H1 (cell line): ENCODE data around the gene TEKT3. TPM values are rescaled to one million over a fixed set of nuclear protein-coding genes. Genes with fewer than 3 reads are reported as not detected.

Experiments
- CTCF ChIA-PET: fragments of 300-600 bp; sonication (Branson Sonifier 250); formaldehyde crosslinking; loops from one replicate; lab custom pipeline; 2021; ENCODE audit not compliant: partially characterized antibody; lab: Charles Lee
- POLR2A ChIA-PET: fragments of 300-600 bp; sonication (Branson Sonifier 250); formaldehyde crosslinking; loops from one replicate; lab custom pipeline; 2021; ENCODE audit warnings: inconsistent platforms; ENCODE audit not compliant: partially characterized antibody; lab: Charles Lee
- DNase-seq, 2 experiments: peaks; one replicate each; pipeline versions ENCODE4 v3.0.0 to v3.0.0-alpha.2; 2010 to 2022; ENCODE audit warnings: low spot score in 2 of 2, low read depth in 1 of 2, mixed read lengths in 1 of 2
- FAIRE-seq: peaks from 2 replicates; lab custom pipeline; 2011; peaks lifted over from hg19 to GRCh38; lab: Jason Lieb, UNC
- H2AFZ ChIP-seq: 2 replicates; pipeline ENCODE4 v1.8.1; 2012; ENCODE audit warnings: low read length, inconsistent platforms
- H2AK5ac ChIP-seq: 2 replicates; pipeline ENCODE4 v1.6.1; 2013; ENCODE audit warnings: low read depth, low read length
- H2BK120ac ChIP-seq: replicated peaks from 2 replicates; pipeline ENCODE3; 2013; ENCODE audit warnings: low read depth, low read length, inconsistent platforms
- H2BK12ac ChIP-seq: 2 replicates; pipeline ENCODE4 v1.6.1; 2013; ENCODE audit warnings: low read depth, low read length
- H2BK15ac ChIP-seq: 2 replicates; pipeline ENCODE4 v1.6.1; 2013; ENCODE audit warnings: low read length
- H2BK20ac ChIP-seq: 2 replicates; pipeline ENCODE4 v1.6.1; 2013; ENCODE audit warnings: low read length
- H2BK5ac ChIP-seq: 2 replicates; pipeline ENCODE4 v1.6.1; 2013; ENCODE audit warnings: low read depth, low read length
- H3K14ac ChIP-seq: 2 replicates; pipeline ENCODE4 v1.6.1; 2013; ENCODE audit warnings: inconsistent platforms; ENCODE audit not compliant: insufficient read length
- H3K18ac ChIP-seq: 2 replicates; pipeline ENCODE4 v1.6.1; 2013; ENCODE audit warnings: low read length; ENCODE audit errors: extremely low read depth
- H3K23ac ChIP-seq: 2 replicates; pipeline ENCODE4 v1.6.1; 2013; ENCODE audit warnings: inconsistent platforms; ENCODE audit not compliant: insufficient read length
- H3K23me2 ChIP-seq: 2 replicates; pipeline ENCODE4 v1.6.1; 2013; ENCODE audit warnings: low read depth, low read length
- H3K27ac ChIP-seq: 2 replicates; pipeline ENCODE4 v1.6.1; 2011; ENCODE audit warnings: low read depth, low read length, inconsistent platforms
- H3K27me3 ChIP-seq, 4 experiments: replicated peaks in 1 of 4; 1 replicate in 1 of 4; 2 replicates in 3 of 4; pipeline versions ENCODE4 v1.6.1 to v1.8.1; 2011 to 2013; ENCODE audit warnings: low read length in 3 of 4, mild to moderate bottlenecking in 3 of 4, inconsistent platforms in 2 of 4, mixed read lengths in 2 of 4, moderate library complexity in 1 of 4; ENCODE audit not compliant: control insufficient read depth in 3 of 4, insufficient read depth in 3 of 4; ENCODE audit errors: extremely low read depth in 1 of 4
- H3K36me3 ChIP-seq, 4 experiments: 2 replicates each; pipeline versions ENCODE4 v1.6.1 to v1.8.1; 2011 to 2013; ENCODE audit warnings: mild to moderate bottlenecking in 4 of 4, low read length in 3 of 4, moderate library complexity in 2 of 4, control low read depth in 1 of 4, inconsistent platforms in 1 of 4; ENCODE audit not compliant: insufficient read depth in 4 of 4, control insufficient read depth in 2 of 4
- H3K4ac ChIP-seq: replicated peaks from 2 replicates; pipeline ENCODE3; 2013; ENCODE audit warnings: low read length, low read depth, mixed read lengths, inconsistent platforms; ENCODE audit not compliant: insufficient read length
- H3K4me1 ChIP-seq, 4 experiments: replicated peaks in 1 of 4; 1 replicate in 1 of 4; 2 replicates in 3 of 4; pipeline versions ENCODE4 v1.6.1 to v1.8.1; 2011 to 2013; ENCODE audit warnings: low read length in 3 of 4, inconsistent platforms in 2 of 4, mixed read lengths in 1 of 4; ENCODE audit not compliant: insufficient read depth in 4 of 4, control insufficient read depth in 3 of 4
- H3K4me2 ChIP-seq, 2 experiments: 2 replicates each; pipeline versions ENCODE4 v1.6.1 to v1.8.1; 2011 to 2013; ENCODE audit warnings: low read depth in 2 of 2, low read length in 2 of 2, control low read depth in 1 of 2, inconsistent platforms in 1 of 2, mild to moderate bottlenecking in 1 of 2; ENCODE audit not compliant: insufficient read depth in 1 of 2
- H3K4me3 ChIP-seq, 4 experiments: fragments of 200-600, 300-600 bp in 1 of 4; sonication (generic), shearing (Covaris generic), sonication (Bioruptor Twin) in 1 of 4; 2 replicates each; pipeline versions ENCODE4 v1.5.1 to v1.8.1; 2011 to 2016; ENCODE audit warnings: low read length in 4 of 4, low read depth in 3 of 4, control low read depth in 2 of 4, inconsistent platforms in 2 of 4, mild to moderate bottlenecking in 2 of 4, mixed read lengths in 1 of 4, moderate library complexity in 1 of 4; ENCODE audit not compliant: insufficient read depth in 2 of 4; ENCODE audit errors: extremely low read depth in 1 of 4
- H3K56ac ChIP-seq: replicated peaks from 2 replicates; pipeline ENCODE3; 2013; ENCODE audit warnings: low read depth, mild to moderate bottlenecking, mixed read lengths, low read length, inconsistent platforms; ENCODE audit not compliant: insufficient read length
- H3K79me1 ChIP-seq: 2 replicates; pipeline ENCODE4 v1.6.1; 2013; ENCODE audit warnings: low read depth, low read length, control low read depth
- H3K79me2 ChIP-seq, 2 experiments: 2 replicates each; pipeline versions ENCODE4 v1.6.1 to v1.8.1; 2012 to 2013; ENCODE audit warnings: low read length in 2 of 2, mild to moderate bottlenecking in 2 of 2, inconsistent platforms in 1 of 2; ENCODE audit not compliant: insufficient read depth in 2 of 2, control insufficient read depth in 1 of 2
- H3K9ac ChIP-seq, 4 experiments: replicated peaks in 1 of 4; 1 replicate in 1 of 4; 2 replicates in 3 of 4; pipeline versions ENCODE4 v1.6.1 to v1.8.1; 2011 to 2013; ENCODE audit warnings: low read depth in 3 of 4, low read length in 3 of 4, control low read depth in 2 of 4, mild to moderate bottlenecking in 2 of 4, moderate library complexity in 2 of 4, inconsistent platforms in 1 of 4; ENCODE audit errors: extremely low read depth in 1 of 4
- H3K9me3 ChIP-seq, 2 experiments: 2 replicates each; pipeline versions ENCODE4 v1.6.1 to v1.8.1; 2012 to 2013; ENCODE audit warnings: mild to moderate bottlenecking in 2 of 2, moderate library complexity in 2 of 2, control low read depth in 1 of 2, inconsistent platforms in 1 of 2, low read depth in 1 of 2, low read length in 1 of 2, mixed read lengths in 1 of 2; ENCODE audit not compliant: insufficient read depth in 2 of 2
- H4K20me1 ChIP-seq, 2 experiments: replicated peaks in 1 of 2; 2 replicates each; pipeline versions ENCODE3 to v1.8.1; 2011 to 2013; ENCODE audit warnings: inconsistent platforms in 2 of 2, low read length in 2 of 2, mild to moderate bottlenecking in 1 of 2; ENCODE audit not compliant: insufficient read depth in 2 of 2, control insufficient read depth in 1 of 2
- H4K5ac ChIP-seq: 2 replicates; pipeline ENCODE4 v1.6.1; 2013; ENCODE audit warnings: low read length, low read depth, mixed read lengths, inconsistent platforms; ENCODE audit not compliant: insufficient read length
- H4K8ac ChIP-seq: 2 replicates; pipeline ENCODE4 v1.8.0; 2013; ENCODE audit warnings: mild to moderate bottlenecking, moderate library complexity, low read length, inconsistent platforms; ENCODE audit not compliant: insufficient read depth; ENCODE audit errors: extremely low read depth
- H4K91ac ChIP-seq: replicated peaks from 2 replicates; pipeline ENCODE3; 2013; ENCODE audit warnings: low read length, mixed read lengths, inconsistent platforms; ENCODE audit not compliant: insufficient read length
- BACH1 ChIP-seq: IDR thresholded peaks from 2 replicates; pipeline ENCODE4 v1.6.1; 2012; ENCODE audit warnings: low read length, improper control_type of control experiment
- CHD2 ChIP-seq: IDR thresholded peaks from 2 replicates; pipeline ENCODE4 v1.6.1; 2012; ENCODE audit warnings: low read length, improper control_type of control experiment
- CREB1 ChIP-seq: IDR thresholded peaks from 2 replicates; pipeline ENCODE4 v1.6.1; 2012; ENCODE audit warnings: inconsistent platforms
- GTF2F1 ChIP-seq: IDR thresholded peaks from 2 replicates; pipeline ENCODE4 v1.6.1; 2012; ENCODE audit warnings: low read depth, low read length, improper control_type of control experiment, borderline replicate concordance
- HDAC2 ChIP-seq, 2 experiments: fragments of 300-600 bp in 1 of 2; sonication (generic) in 1 of 2; IDR thresholded peaks; 2 replicates each; pipeline ENCODE4 v1.6.1; 2011 to 2012; ENCODE audit warnings: low read depth in 2 of 2, low read length in 2 of 2, mild to moderate bottlenecking in 2 of 2, moderate library complexity in 2 of 2, borderline replicate concordance in 1 of 2, inconsistent platforms in 1 of 2
- JUND ChIP-seq: IDR thresholded peaks from 2 replicates; pipeline ENCODE4 v1.6.1; 2011; ENCODE audit warnings: mild to moderate bottlenecking, improper control_type of control experiment, low read length
- KDM4A ChIP-seq: IDR thresholded peaks from one replicate; pipeline ENCODE4 v1.7.1; 2012; ENCODE audit warnings: low read depth, mild to moderate bottlenecking, moderate library complexity, low read length, inconsistent platforms; ENCODE audit not compliant: severe bottlenecking
- NRF1 ChIP-seq: IDR thresholded peaks from 2 replicates; pipeline ENCODE4 v1.6.1; 2011; ENCODE audit warnings: mild to moderate bottlenecking, low read depth, low read length, improper control_type of control experiment
- POLR2A ChIP-seq, 2 experiments: IDR thresholded peaks; 1 replicate in 1 of 2; 2 replicates in 1 of 2; pipeline ENCODE4 v1.6.1; 2011; ENCODE audit warnings: low read depth in 2 of 2, low read length in 2 of 2, mild to moderate bottlenecking in 2 of 2; ENCODE audit errors: control extremely low read depth in 1 of 2
- RNF2 ChIP-seq: fragments of 200-900, 300-1000 bp; sonication (generic); IDR thresholded peaks from 2 replicates; pipeline ENCODE4 v1.7.1; 2016; ENCODE audit warnings: borderline replicate concordance, low read depth, mild to moderate bottlenecking, antibody characterized with exemption, low read length; ENCODE audit not compliant: poor library complexity, severe bottlenecking; ENCODE audit errors: missing control alignments
- SP4 ChIP-seq: IDR thresholded peaks from 2 replicates; pipeline ENCODE4 v1.6.1; 2012; ENCODE audit warnings: low read length, inconsistent platforms
- SUZ12 ChIP-seq: fragments of 200-600 bp; sonication (generic); IDR thresholded peaks from 2 replicates; pipeline ENCODE4 v1.6.1; 2012; ENCODE audit warnings: mild to moderate bottlenecking, inconsistent platforms, low read length, moderate library complexity, mixed read lengths
- TAF7 ChIP-seq: optimal IDR thresholded peaks from 2 replicates; pipeline ENCODE3; 2011; ENCODE audit warnings: low read depth, mild to moderate bottlenecking, inconsistent platforms, low read length, moderate library complexity, borderline replicate concordance
- WGBS, 2 experiments: shearing (Covaris generic) in 1 of 2; methylation state at CpG; one replicate each; pipeline versions ENCODE4 v1.1.6 to v1.1.7; 2013 to 2015; ENCODE audit warnings: low lambda C conversion rate in 2 of 2, mixed read lengths in 2 of 2, inconsistent platforms in 1 of 2, low coverage in 1 of 2, missing lambda C conversion rate in 1 of 2; ENCODE audit not compliant: insufficient replicate concordance in 2 of 2, insufficient coverage in 1 of 2, insufficient read length in 1 of 2; ENCODE audit errors: extremely low coverage in 1 of 2, missing lambda C conversion rate in 1 of 2; 5-methylcytosine and 5-hydroxymethylcytosine counted together
- polyA plus RNA-seq, 7 experiments: library from polyadenylated mRNA; depleted of rRNA in 3 of 7; stranded (reverse) in 5 of 7; unstranded in 2 of 7; fragments of >200 nt in 5 of 7; fragments of 200-250 nt in 2 of 7; gene quantifications; 1 replicate in 5 of 7; 2 replicates in 1 of 7; 4 replicates in 1 of 7; pipeline versions ENCODE4 v1.2.1 to v1.2.3, GENCODE V29; 2011 to 2013; ENCODE audit warnings: missing spikeins in 2 of 7, mixed read lengths in 2 of 7
- total RNA-seq: library from RNA; stranded (reverse); fragmentation: NEBNext Ultra II Directional; extraction: Animal tissue kit (Norgen Biotek cat#: 25700); gene quantifications from 2 replicates; pipeline ENCODE4 v1.2.1, GENCODE V29; 2021
- TF ChIP-seq, protein P1 (sequence below): IDR thresholded peaks from 2 replicates; pipeline ENCODE4 v1.6.1; 2011; ENCODE audit warnings: low read depth, mild to moderate bottlenecking, low read length; ENCODE audit not compliant: insufficient read depth

TEKT3 gene
- total and polyA plus RNA-seq, 2 of the 8 experiments (the other 6 are each of a cell fraction or from before 2014, with no cell fraction given) = 2.2 to 2.9 TPM

GRCh38 chr17:15334266-15334665 lies 7.1 kb downstream of the TEKT3 start:
- Histone ChIP-seq H2BK5ac (no peak overlapping the region), H3K4ac (no peak overlapping the region), H2BK12ac (no peak overlapping the region), H2BK15ac (no peak overlapping the region), H3K14ac (no peak overlapping the region), H3K36me3 (no peaks in the 10 kb centered on the region), H3K9ac (no peak overlapping the region), H2AK5ac (no peak overlapping the region), H3K4me1 (peaks cover 0 to 7% (median 5%) of the 10 kb centered on the region in 4 experiments; a peak in 5 of 7 replicates), H2BK20ac (no peak overlapping the region), H3K23ac (no peak overlapping the region), H3K56ac (no peak overlapping the region), H3K18ac (no peak overlapping the region), H3K9me3 (no peaks in the 10 kb centered on the region; a peak in 2 of 4 replicates), H3K79me2 (no peaks in the 10 kb centered on the region), H3K4me3 (no peak overlapping the region), H2AFZ (no peak overlapping the region), H3K79me1 (no peaks in the 10 kb centered on the region), H3K23me2 (no peaks in the 10 kb centered on the region), H4K91ac (no peak overlapping the region), H3K27me3 (no peaks in the 10 kb centered on the region; a peak in 2 of 7 replicates), H4K20me1 (no peaks in the 10 kb centered on the region), H3K4me2 (no peak overlapping the region), H2BK120ac (no peak overlapping the region), H4K8ac (no peak overlapping the region), H3K27ac (no peak overlapping the region), H4K5ac (no peak overlapping the region)
- POLR2A ChIA-PET = no interaction called here
- FAIRE-seq (no peak), DNase-seq (no peak)
- WGBS, 2 experiments = 89% methylated on average over 3 of the region's 3 CpGs; no CpG with 5 or more reads in 1 of the 2 experiments
- CTCF ChIA-PET = interaction anchor here (0.6 to 1.0 kb wide), 3 partner anchors 76 to 130 kb away, joined by 3 to 4 read pairs (median 3); no protein-coding TSS in a partner anchor
- no peak for TF ChIP-seq KDM4A
- TF ChIP-seq POLR2A (IDR thresholded peaks at IDR 0.05; ENCODE audit: control extremely low read depth in 1 of 2, low read depth in 2 of 2, low read length in 2 of 2) = no peak
- TF ChIP-seq, protein P1, sequence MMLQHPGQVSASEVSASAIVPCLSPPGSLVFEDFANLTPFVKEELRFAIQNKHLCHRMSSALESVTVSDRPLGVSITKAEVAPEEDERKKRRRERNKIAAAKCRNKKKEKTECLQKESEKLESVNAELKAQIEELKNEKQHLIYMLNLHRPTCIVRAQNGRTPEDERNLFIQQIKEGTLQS = no peak
- TF ChIP-seq SP4 = no peak
- no peak for TF ChIP-seq GTF2F1
- TF ChIP-seq BACH1 = no peak
- TF ChIP-seq JUND = no peak
- no peak for TF ChIP-seq SUZ12
- TF ChIP-seq HDAC2 (IDR thresholded peaks at IDR 0.05; ENCODE audit: borderline replicate concordance in 1 of 2, low read depth in 2 of 2, low read length in 2 of 2) = no peak
- TF ChIP-seq RNF2 = no peak
- no peak for TF ChIP-seq NRF1
- no peak for TF ChIP-seq TAF7
- TF ChIP-seq CHD2 = no peak
- TF ChIP-seq CREB1 = no peak
